Measurements from ENCODE around the gene FOXE3. TPM values are rescaled to one million over a fixed set of nuclear protein-coding genes. Genes with fewer than 3 reads are reported as not detected.

FOXE3 gene
- total and polyA plus RNA-seq, 2 donors (not counting 3 experiments of a cell fraction or from before 2014, with no cell fraction given), result not detected

DNA sequence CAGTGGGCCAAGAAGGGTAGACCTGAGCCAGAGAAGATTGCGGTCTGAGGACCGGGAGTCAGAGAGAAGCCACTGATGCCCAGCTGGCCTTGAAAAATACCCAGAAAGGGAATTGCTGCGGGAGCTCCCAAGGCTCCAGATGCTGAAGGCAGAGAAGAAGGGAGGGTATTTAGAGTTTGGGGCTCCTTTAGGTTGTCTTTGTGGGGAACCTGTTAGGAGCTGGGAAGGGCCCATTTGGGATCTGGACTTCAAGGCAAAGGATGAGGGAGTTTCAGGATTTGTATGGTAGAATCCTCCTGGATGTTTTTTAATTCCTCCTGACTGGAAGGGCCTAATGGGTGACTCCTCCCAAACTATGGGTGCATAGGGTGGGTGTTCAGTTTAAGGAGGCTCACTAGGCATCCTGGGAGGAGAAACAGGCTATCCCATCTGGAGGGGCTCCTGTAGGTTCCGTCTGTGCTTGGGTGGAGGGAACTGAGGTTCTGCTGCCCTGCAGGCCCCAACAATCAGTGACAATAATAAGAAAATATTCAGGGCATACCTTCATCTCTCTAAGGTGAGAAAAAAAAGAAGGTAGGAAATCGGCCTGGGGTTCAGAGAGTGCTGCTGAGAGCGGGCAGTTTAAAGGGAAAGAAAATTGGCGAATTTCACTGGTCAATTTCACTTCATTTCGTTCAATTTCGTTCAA lies 26.9 kb downstream of the FOXE3 start:
- ChIA-PET CTCF (interaction anchor here (1.0 to 3.4 kb wide), 3 partner anchors 11 to 283 kb away, joined by 3 to 27 read pairs (median 18); no protein-coding TSS in a partner anchor), POLR2A (no interaction called here)
- Histone ChIP-seq H4K20me1 (replicated peaks; ENCODE audit: control insufficient read depth, extremely low read depth, insufficient read depth, low read length) (peaks cover 2% of the 10 kb centered on the region), H3K27ac (ENCODE audit: insufficient read depth, low read depth, low read length) (no peak overlapping the region), H3K4me3 (replicated peaks in 1 of 3; ENCODE audit: insufficient read depth in 1 of 3, low read depth in 1 of 3, low read length in 3 of 3) (no peak overlapping the region), H3K36me3 (ENCODE audit: control insufficient read depth in 2 of 2, extremely low read depth in 1 of 2, insufficient read depth in 2 of 2, low read length in 2 of 2) (no peaks in the 10 kb centered on the region), H3K4me2 (ENCODE audit: insufficient read depth, low read length) (no peak overlapping the region), H3K79me2 (ENCODE audit: control insufficient read depth, insufficient read depth, low read length) (no peaks in the 10 kb centered on the region), H3K9ac (replicated peaks; ENCODE audit: extremely low read depth, insufficient read depth, low read length) (no peak overlapping the region), H3K27me3 (ENCODE audit: control insufficient read depth in 2 of 2, insufficient read depth in 2 of 2, low read length in 2 of 2) (peaks cover 82 to 97% of the 10 kb centered on the region in 2 experiments), H2AFZ (ENCODE audit: low read depth, low read length) (no peak overlapping the region), H3K9me1 (replicated peaks; ENCODE audit: control insufficient read depth, extremely low read depth, insufficient read depth, low read length) (no peaks in the 10 kb centered on the region), H3K4me1 (ENCODE audit: control insufficient read depth, extremely low read depth, insufficient read depth, low read length) (peaks cover 4% of the 10 kb centered on the region), H3K9me3 (replicated peaks; ENCODE audit: control insufficient read depth, insufficient read depth, low read length) (no peaks in the 10 kb centered on the region)
- dilution Hi-C loops (cut with MboI; ENCODE audit: extremely low pct_ligation_motif_present, low sequenced_read_pairs) (no loop called here), intact Hi-C loops (cut with micrococcal nuclease) (no loop called here)
- TF ChIP-seq MYC (IDR thresholded peaks at IDR 0.05; ENCODE audit: low read depth, low read length), result no peak
- no peak for TF ChIP-seq CTCF (IDR thresholded peaks at IDR 0.05; ENCODE audit: extremely low read depth in 1 of 2, insufficient read depth in 1 of 2, low read depth in 1 of 2, low read length in 2 of 2)
- TF ChIP-seq, protein P1, sequence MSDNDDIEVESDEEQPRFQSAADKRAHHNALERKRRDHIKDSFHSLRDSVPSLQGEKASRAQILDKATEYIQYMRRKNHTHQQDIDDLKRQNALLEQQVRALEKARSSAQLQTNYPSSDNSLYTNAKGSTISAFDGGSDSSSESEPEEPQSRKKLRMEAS (IDR thresholded peaks at IDR 0.05; ENCODE audit: insufficient read depth, insufficient read length), result no peak
- no peak for TF ChIP-seq POLR2A (IDR thresholded peaks at IDR 0.05; ENCODE audit: low read depth, low read length)
- TF ChIP-seq EZH2 (IDR thresholded peaks at IDR 0.05; ENCODE audit: borderline replicate concordance, low read depth, low read length, severe bottlenecking), result no peak
- no peak for TF ChIP-seq JUN (IDR thresholded peaks at IDR 0.05; ENCODE audit: borderline replicate concordance, insufficient read depth, insufficient read length, low read depth)
- TF ChIP-seq FOS (IDR thresholded peaks at IDR 0.05; ENCODE audit: borderline replicate concordance, insufficient read depth, low read length), result no peak
- no peak for TF ChIP-seq POLR2AphosphoS5 (IDR thresholded peaks at IDR 0.05; ENCODE audit: insufficient read depth, low read depth, low read length)
- no peak for TF ChIP-seq GATA2 (IDR thresholded peaks at IDR 0.05; ENCODE audit: insufficient read depth, insufficient read length, low read depth, low read length)
- no TSS peak for BruUV-seq (replicated peaks)
- no peak for FAIRE-seq
- no peak for DNase-seq (ENCODE audit: low read depth, low spot score)

All from endothelial cell of umbilical vein (primary cell).